WTC11 (cell line): Measurements from ENCODE around the gene IKBIP. TPM values are rescaled to one million over a fixed set of nuclear protein-coding genes. Genes with fewer than 3 reads are reported as not detected.

ENCODE experiments used
- ATAC-seq: fragments of 200-7000 bp; cut with Tn5 transposase; 2 replicates; pipeline ENCODE4 v1.10.0; 2021; ENCODE audit warnings: mild to moderate bottlenecking, moderate library complexity
- CTCF ChIA-PET: fragments of 300-600 bp; sonication (Branson Sonifier 250); formaldehyde crosslinking; loops from one replicate; lab custom pipeline; 2021; ENCODE audit warnings: antibody characterized with exemption; lab: Charles Lee
- POLR2A ChIA-PET: fragments of 350-600 bp; sonication (Branson Sonifier 250); formaldehyde crosslinking; loops from one replicate; lab custom pipeline; 2021; ENCODE audit warnings: antibody characterized with exemption; lab: Charles Lee
- DNase-seq: peaks from one replicate; pipeline ENCODE4 v3.0.0; 2021; ENCODE audit warnings: low spot score
- H3K27ac Mint-ChIP-seq: 2 replicates; pipeline ENCODE4 v1.8.0; 2021; ENCODE audit warnings: mixed read lengths
- H3K27me3 Mint-ChIP-seq: 2 replicates; pipeline ENCODE4 v1.8.0; 2021; ENCODE audit warnings: low read depth, mild to moderate bottlenecking, moderate library complexity, mixed read lengths
- H3K36me3 Mint-ChIP-seq: 2 replicates; pipeline ENCODE4 v1.8.0; 2021; ENCODE audit warnings: mixed read lengths
- H3K4me1 Mint-ChIP-seq: 2 replicates; pipeline ENCODE4 v1.8.0; 2022; ENCODE audit warnings: mixed read lengths
- H3K4me3 Mint-ChIP-seq: 2 replicates; pipeline ENCODE4 v1.8.0; 2021; ENCODE audit warnings: mild to moderate bottlenecking, moderate library complexity, mixed read lengths
- H3K9me3 Mint-ChIP-seq: 2 replicates; pipeline ENCODE4 v1.8.0; 2021; ENCODE audit warnings: mixed read lengths
- ARID4B ChIP-seq: sonication (generic); formaldehyde crosslinking; IDR thresholded peaks from 2 replicates; pipeline ENCODE4 v1.8.0; 2023; ENCODE audit warnings: missing genetic modification reagents, mild to moderate bottlenecking, borderline replicate concordance
- CBFB ChIP-seq: sonication (generic); formaldehyde crosslinking; IDR thresholded peaks from 2 replicates; pipeline ENCODE4 v1.8.1; 2022; ENCODE audit warnings: mild to moderate bottlenecking, low read depth, missing genetic modification reagents
- CREB1 ChIP-seq: sonication (generic); formaldehyde crosslinking; IDR thresholded peaks from 2 replicates; pipeline ENCODE4 v1.8.0; 2023; ENCODE audit warnings: mild to moderate bottlenecking, missing genetic modification reagents
- E2F5 ChIP-seq: sonication (generic); formaldehyde crosslinking; IDR thresholded peaks from 2 replicates; pipeline ENCODE4 v1.8.1; 2022; ENCODE audit warnings: mild to moderate bottlenecking, moderate library complexity, missing genetic modification reagents
- ELF4 ChIP-seq: sonication (generic); formaldehyde crosslinking; IDR thresholded peaks from 2 replicates; pipeline ENCODE4 v1.8.1; 2022; ENCODE audit warnings: low read depth, mild to moderate bottlenecking, moderate library complexity, missing genetic modification reagents
- ESRRA ChIP-seq: sonication (generic); formaldehyde crosslinking; IDR thresholded peaks from 2 replicates; pipeline ENCODE4 v1.8.1; 2022; ENCODE audit warnings: mild to moderate bottlenecking, missing genetic modification reagents, borderline replicate concordance
- ETV6 ChIP-seq: sonication (generic); formaldehyde crosslinking; IDR thresholded peaks from 2 replicates; pipeline ENCODE4 v1.8.1; 2022; ENCODE audit warnings: mild to moderate bottlenecking, missing genetic modification reagents
- FOXK1 ChIP-seq: sonication (generic); formaldehyde crosslinking; IDR thresholded peaks from 2 replicates; pipeline ENCODE4 v1.8.0; 2022; ENCODE audit warnings: mild to moderate bottlenecking, moderate library complexity, missing genetic modification reagents
- IRF1 ChIP-seq: sonication (generic); formaldehyde crosslinking; IDR thresholded peaks from 2 replicates; pipeline ENCODE4 v1.8.0; 2023; ENCODE audit warnings: missing genetic modification reagents
- MYBL2 ChIP-seq: sonication (generic); formaldehyde crosslinking; IDR thresholded peaks from 2 replicates; pipeline ENCODE4 v1.8.1; 2023; ENCODE audit warnings: mild to moderate bottlenecking, moderate library complexity, missing genetic modification reagents
- NFATC4 ChIP-seq: fragments of 250-450 bp; sonication (Bioruptor Pico); IDR thresholded peaks from 2 replicates; pipeline ENCODE4 v1.9.0; 2021; ENCODE audit warnings: mild to moderate bottlenecking
- NFE2L1 ChIP-seq: sonication (generic); formaldehyde crosslinking; IDR thresholded peaks from 2 replicates; pipeline ENCODE4 v1.8.1; 2023; ENCODE audit warnings: missing genetic modification reagents
- NR1H2 ChIP-seq: sonication (generic); formaldehyde crosslinking; IDR thresholded peaks from 2 replicates; pipeline ENCODE4 v1.9.0; 2021; ENCODE audit warnings: mild to moderate bottlenecking, moderate library complexity, missing genetic modification reagents
- PRRX2 ChIP-seq: fragments of 250-450 bp; sonication (Bioruptor Pico); IDR thresholded peaks from 2 replicates; pipeline ENCODE4 v1.8.0; 2021; ENCODE audit warnings: mild to moderate bottlenecking
- SP1 ChIP-seq: sonication (generic); formaldehyde crosslinking; conservative IDR thresholded peaks from 2 replicates; pipeline ENCODE4 v1.8.1; 2022; ENCODE audit warnings: missing genetic modification reagents
- TEAD1 ChIP-seq: sonication (generic); formaldehyde crosslinking; IDR thresholded peaks from 2 replicates; pipeline ENCODE4 v1.8.0; 2022; ENCODE audit warnings: mild to moderate bottlenecking, missing genetic modification reagents
- ZNF263 ChIP-seq: sonication (generic); formaldehyde crosslinking; IDR thresholded peaks from 2 replicates; pipeline ENCODE4 v1.8.1; 2022; ENCODE audit warnings: low read depth, mild to moderate bottlenecking, moderate library complexity, missing genetic modification reagents
- ZNF416 ChIP-seq: fragments of 250-450 bp; sonication (Bioruptor Pico); IDR thresholded peaks from 2 replicates; pipeline ENCODE4 v1.9.0; 2021; ENCODE audit warnings: mild to moderate bottlenecking, inconsistent platforms
- ZNF671 ChIP-seq: fragments of 250-450 bp; sonication (Bioruptor Pico); IDR thresholded peaks from 2 replicates; pipeline ENCODE4 v1.8.0; 2021; ENCODE audit warnings: mild to moderate bottlenecking
- total RNA-seq: library from RNA; stranded (reverse); gene quantifications from 3 replicates; pipeline ENCODE4 v1.2.3, GENCODE V29; 2021
- TF ChIP-seq, protein P1 (sequence below): fragments of 250-450 bp; sonication (Bioruptor Pico); IDR thresholded peaks from 2 replicates; pipeline ENCODE4 v1.8.0; 2021; ENCODE audit warnings: mild to moderate bottlenecking
- TF ChIP-seq, protein P2 (sequence below): sonication (generic); formaldehyde crosslinking; IDR thresholded peaks from 2 replicates; pipeline ENCODE4 v1.8.1; 2022; ENCODE audit warnings: missing genetic modification reagents, borderline replicate concordance
- TF ChIP-seq, protein P3 (sequence below): sonication (generic); formaldehyde crosslinking; IDR thresholded peaks from 2 replicates; pipeline ENCODE4 v1.8.0; 2022; ENCODE audit warnings: missing genetic modification reagents
- TF ChIP-seq, protein P4 (sequence below): sonication (generic); formaldehyde crosslinking; IDR thresholded peaks from 2 replicates; pipeline ENCODE4 v1.8.1; 2023; ENCODE audit warnings: mild to moderate bottlenecking, missing genetic modification reagents

The IKBIP gene
- total RNA-seq, 1 experiment from 2014 or later: 15.5 TPM

DNA sequence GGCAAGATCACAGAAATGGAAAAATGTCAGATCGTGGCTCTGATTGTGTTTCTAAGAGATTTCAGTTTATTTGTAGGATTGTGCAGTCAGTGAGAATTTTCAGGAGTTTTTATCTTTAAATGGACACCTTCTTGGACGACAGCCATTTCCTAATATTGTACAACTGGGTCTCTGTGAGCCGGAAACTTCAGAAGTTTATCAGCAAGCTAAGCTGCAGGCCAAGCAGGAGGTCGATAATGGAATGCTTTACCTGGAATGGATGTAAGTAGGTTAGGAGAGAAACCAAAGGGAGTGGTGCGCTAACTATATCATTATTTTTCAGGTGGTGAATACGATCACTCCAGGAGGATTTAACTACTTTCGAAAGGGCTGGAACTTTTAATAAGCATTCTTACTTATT lies 26.9 kb upstream of the IKBIP start (continued):
- TF ChIP-seq, protein P1, sequence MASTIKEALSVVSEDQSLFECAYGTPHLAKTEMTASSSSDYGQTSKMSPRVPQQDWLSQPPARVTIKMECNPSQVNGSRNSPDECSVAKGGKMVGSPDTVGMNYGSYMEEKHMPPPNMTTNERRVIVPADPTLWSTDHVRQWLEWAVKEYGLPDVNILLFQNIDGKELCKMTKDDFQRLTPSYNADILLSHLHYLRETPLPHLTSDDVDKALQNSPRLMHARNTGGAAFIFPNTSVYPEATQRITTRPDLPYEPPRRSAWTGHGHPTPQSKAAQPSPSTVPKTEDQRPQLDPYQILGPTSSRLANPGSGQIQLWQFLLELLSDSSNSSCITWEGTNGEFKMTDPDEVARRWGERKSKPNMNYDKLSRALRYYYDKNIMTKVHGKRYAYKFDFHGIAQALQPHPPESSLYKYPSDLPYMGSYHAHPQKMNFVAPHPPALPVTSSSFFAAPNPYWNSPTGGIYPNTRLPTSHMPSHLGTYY (CRISPR knock-in tag): no peak
- TF ChIP-seq, protein P2, sequence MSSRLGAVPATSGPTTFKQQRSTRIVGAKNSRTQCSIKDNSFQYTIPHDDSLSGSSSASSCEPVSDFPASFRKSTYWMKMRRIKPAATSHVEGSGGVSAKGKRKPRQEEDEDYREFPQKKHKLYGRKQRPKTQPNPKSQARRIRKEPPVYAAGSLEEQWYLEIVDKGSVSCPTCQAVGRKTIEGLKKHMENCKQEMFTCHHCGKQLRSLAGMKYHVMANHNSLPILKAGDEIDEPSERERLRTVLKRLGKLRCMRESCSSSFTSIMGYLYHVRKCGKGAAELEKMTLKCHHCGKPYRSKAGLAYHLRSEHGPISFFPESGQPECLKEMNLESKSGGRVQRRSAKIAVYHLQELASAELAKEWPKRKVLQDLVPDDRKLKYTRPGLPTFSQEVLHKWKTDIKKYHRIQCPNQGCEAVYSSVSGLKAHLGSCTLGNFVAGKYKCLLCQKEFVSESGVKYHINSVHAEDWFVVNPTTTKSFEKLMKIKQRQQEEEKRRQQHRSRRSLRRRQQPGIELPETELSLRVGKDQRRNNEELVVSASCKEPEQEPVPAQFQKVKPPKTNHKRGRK (CRISPR knock-in tag): no peak
- TF ChIP-seq E2F5 (CRISPR knock-in tag) (no peak), NR1H2 (CRISPR knock-in tag) (no peak), CBFB (no peak), IRF1 (CRISPR knock-in tag) (no peak)
- TF ChIP-seq, all 79 proteins: peak for 0

DNA sequence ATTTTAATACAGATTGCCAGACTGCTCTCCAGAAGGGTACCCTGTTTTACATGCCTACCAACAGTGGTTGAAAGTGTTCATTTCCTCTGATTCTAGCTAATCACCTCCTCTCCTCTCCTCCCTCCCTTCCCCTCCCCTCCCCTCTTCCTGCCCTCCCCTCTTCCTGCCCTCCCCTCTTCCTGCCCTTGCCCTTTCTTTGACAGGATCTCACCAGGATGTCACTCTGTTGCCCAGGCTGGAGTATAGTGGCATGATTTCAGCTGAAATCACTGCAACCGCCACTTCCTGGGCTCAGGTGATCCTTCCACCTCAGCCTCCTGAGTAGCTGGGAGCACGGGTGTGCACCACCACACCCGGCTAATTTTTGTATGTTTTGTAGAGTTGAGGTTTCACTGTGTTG lies 25.2 kb upstream of the IKBIP start:
- Mint-ChIP-seq H3K4me3 (no peak overlapping the region), H3K27ac (no peak overlapping the region), H3K4me1 (no peaks in the 10 kb centered on the region), H3K27me3 (no peaks in the 10 kb centered on the region), H3K9me3 (no peaks in the 10 kb centered on the region), H3K36me3 (peaks cover 29% of the 10 kb centered on the region)
- POLR2A ChIA-PET: no interaction called here
- CTCF ChIA-PET: no interaction called here
- ATAC-seq: no peak
- no peak for DNase-seq
- no peak for TF ChIP-seq ESRRA (CRISPR knock-in tag)
- TF ChIP-seq NFATC4 (CRISPR knock-in tag): no peak
- TF ChIP-seq, protein P3, sequence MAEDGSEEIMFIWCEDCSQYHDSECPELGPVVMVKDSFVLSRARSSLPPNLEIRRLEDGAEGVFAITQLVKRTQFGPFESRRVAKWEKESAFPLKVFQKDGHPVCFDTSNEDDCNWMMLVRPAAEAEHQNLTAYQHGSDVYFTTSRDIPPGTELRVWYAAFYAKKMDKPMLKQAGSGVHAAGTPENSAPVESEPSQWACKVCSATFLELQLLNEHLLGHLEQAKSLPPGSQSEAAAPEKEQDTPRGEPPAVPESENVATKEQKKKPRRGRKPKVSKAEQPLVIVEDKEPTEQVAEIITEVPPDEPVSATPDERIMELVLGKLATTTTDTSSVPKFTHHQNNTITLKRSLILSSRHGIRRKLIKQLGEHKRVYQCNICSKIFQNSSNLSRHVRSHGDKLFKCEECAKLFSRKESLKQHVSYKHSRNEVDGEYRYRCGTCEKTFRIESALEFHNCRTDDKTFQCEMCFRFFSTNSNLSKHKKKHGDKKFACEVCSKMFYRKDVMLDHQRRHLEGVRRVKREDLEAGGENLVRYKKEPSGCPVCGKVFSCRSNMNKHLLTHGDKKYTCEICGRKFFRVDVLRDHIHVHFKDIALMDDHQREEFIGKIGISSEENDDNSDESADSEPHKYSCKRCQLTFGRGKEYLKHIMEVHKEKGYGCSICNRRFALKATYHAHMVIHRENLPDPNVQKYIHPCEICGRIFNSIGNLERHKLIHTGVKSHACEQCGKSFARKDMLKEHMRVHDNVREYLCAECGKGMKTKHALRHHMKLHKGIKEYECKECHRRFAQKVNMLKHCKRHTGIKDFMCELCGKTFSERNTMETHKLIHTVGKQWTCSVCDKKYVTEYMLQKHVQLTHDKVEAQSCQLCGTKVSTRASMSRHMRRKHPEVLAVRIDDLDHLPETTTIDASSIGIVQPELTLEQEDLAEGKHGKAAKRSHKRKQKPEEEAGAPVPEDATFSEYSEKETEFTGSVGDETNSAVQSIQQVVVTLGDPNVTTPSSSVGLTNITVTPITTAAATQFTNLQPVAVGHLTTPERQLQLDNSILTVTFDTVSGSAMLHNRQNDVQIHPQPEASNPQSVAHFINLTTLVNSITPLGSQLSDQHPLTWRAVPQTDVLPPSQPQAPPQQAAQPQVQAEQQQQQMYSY (CRISPR knock-in tag): no peak
- TF ChIP-seq NFE2L1 (CRISPR knock-in tag): no peak
- TF ChIP-seq TEAD1: no peak
- TF ChIP-seq ELF4 (CRISPR knock-in tag): no peak
- TF ChIP-seq ZNF263: no peak
- TF ChIP-seq CREB1 (CRISPR knock-in tag): no peak
- no peak for TF ChIP-seq PRRX2 (CRISPR knock-in tag)
- TF ChIP-seq SP1: no peak
- TF ChIP-seq MYBL2 (CRISPR knock-in tag): no peak
- TF ChIP-seq ZNF671: no peak
- TF ChIP-seq CBFB: no peak
- TF ChIP-seq FOXK1 (CRISPR knock-in tag): no peak
- no peak for TF ChIP-seq ARID4B
- TF ChIP-seq IRF1 (CRISPR knock-in tag): no peak
- TF ChIP-seq ETV6 (CRISPR knock-in tag): no peak
- TF ChIP-seq, protein P4, sequence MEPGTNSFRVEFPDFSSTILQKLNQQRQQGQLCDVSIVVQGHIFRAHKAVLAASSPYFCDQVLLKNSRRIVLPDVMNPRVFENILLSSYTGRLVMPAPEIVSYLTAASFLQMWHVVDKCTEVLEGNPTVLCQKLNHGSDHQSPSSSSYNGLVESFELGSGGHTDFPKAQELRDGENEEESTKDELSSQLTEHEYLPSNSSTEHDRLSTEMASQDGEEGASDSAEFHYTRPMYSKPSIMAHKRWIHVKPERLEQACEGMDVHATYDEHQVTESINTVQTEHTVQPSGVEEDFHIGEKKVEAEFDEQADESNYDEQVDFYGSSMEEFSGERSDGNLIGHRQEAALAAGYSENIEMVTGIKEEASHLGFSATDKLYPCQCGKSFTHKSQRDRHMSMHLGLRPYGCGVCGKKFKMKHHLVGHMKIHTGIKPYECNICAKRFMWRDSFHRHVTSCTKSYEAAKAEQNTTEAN (CRISPR knock-in tag): no peak
- TF ChIP-seq ZNF416 (CRISPR knock-in tag): no peak
